Upper lobe of left lung (tissue), 4 donors: ENCODE data around the gene FHOD3.

Source experiments
- CTCF ChIP-seq, 6 experiments: fragments of 450-650 bp in 4 of 6; fragments of 200-600 bp in 2 of 6; sonication (generic) in 2 of 6; IDR thresholded peaks; one replicate each; pipeline ENCODE4 v1.5.1; 2016 to 2019; ENCODE audit warnings: antibody characterized with exemption in 6 of 6
- POLR2AphosphoS5 ChIP-seq, 2 donors: sonication (generic); formaldehyde crosslinking; IDR thresholded peaks; one replicate each; pipeline ENCODE4 v1.5.1; 2017; ENCODE audit warnings: antibody characterized with exemption in 2 of 2

GRCh38 chr18:36536426-36536825 is 238.9 kb downstream of the FHOD3 start:
- TF ChIP-seq POLR2AphosphoS5 (IDR thresholded peaks at IDR 0.05): no peak
- TF ChIP-seq CTCF (IDR thresholded peaks at IDR 0.05): no peak
